Right lobe of liver (tissue), 6 donors: ENCODE data around the gene CASQ2. TPM values are rescaled to one million over a fixed set of nuclear protein-coding genes. Genes with fewer than 3 reads are reported as not detected.

ENCODE experiments used
- ATAC-seq, 4 donors: fragments of 200-7000 bp; cut with Tn5 transposase; one replicate each; pipeline ENCODE4 v1.9.1; 2020; ENCODE audit warnings: mild to moderate bottlenecking in 4 of 4, moderate library complexity in 4 of 4
- DNase-seq, 3 donors: peaks; one replicate each; pipeline ENCODE4 v3.0.0-alpha.2; 2020
- H3K27ac ChIP-seq, 3 donors: fragments of 200-600 bp; one replicate each; pipeline ENCODE4 v1.8.0; 2022
- H3K27me3 ChIP-seq, 2 donors: fragments of 200-600 bp; one replicate each; pipeline ENCODE4 v1.8.0; 2022
- H3K36me3 ChIP-seq, 4 donors: fragments of 200-600 bp; sonication (generic) in 1 of 4; one replicate each; pipeline versions ENCODE4 v1.5.1 to v1.8.0; 2017 to 2022; ENCODE audit warnings: control low read depth in 1 of 4
- H3K4me1 ChIP-seq, 4 donors: fragments of 200-600 bp; sonication (generic) in 1 of 4; one replicate each; pipeline versions ENCODE4 v1.5.1 to v1.8.0; 2017 to 2022; ENCODE audit warnings: control low read depth in 1 of 4
- H3K4me3 ChIP-seq, 3 donors: fragments of 200-600 bp; one replicate each; pipeline ENCODE4 v1.8.0; 2022
- H3K9me3 ChIP-seq, 4 donors: fragments of 200-600 bp; sonication (generic) in 1 of 4; one replicate each; pipeline versions ENCODE4 v1.5.1 to v1.8.0; 2017 to 2022; ENCODE audit warnings: control low read depth in 1 of 4
- CTCF ChIP-seq, 4 donors: fragments of 200-600 bp in 3 of 4; fragments of 450-650 bp in 1 of 4; IDR thresholded peaks; one replicate each; pipeline versions ENCODE4 v1.5.1 to v1.8.0; 2016 to 2022; ENCODE audit warnings: antibody characterized with exemption in 4 of 4, mild to moderate bottlenecking in 2 of 4
- POLR2A ChIP-seq: fragments of 450-650 bp; IDR thresholded peaks from one replicate; pipeline ENCODE4 v1.6.1; 2017; ENCODE audit warnings: antibody characterized with exemption, mild to moderate bottlenecking
- WGBS: methylation state at CpG from one replicate; pipeline ENCODE4 v1.1.6; 2018; ENCODE audit warnings: low coverage, low lambda C conversion rate; ENCODE audit not compliant: insufficient coverage; ENCODE audit errors: missing lambda C conversion rate; 5-methylcytosine and 5-hydroxymethylcytosine counted together
- intact Hi-C, 2 donors: fragments of 100-400 bp; cut with DNase I; formaldehyde crosslinking; loops; one replicate each; pipeline versions ENCODE4 v1.11.2 to v1.14.1; 2022
- total RNA-seq, 6 experiments: library from RNA; depleted of rRNA in 2 of 6; stranded (reverse); fragments of >200 nt in 2 of 6; fragmentation: NEBNext Ultra II Directional in 3 of 6; extraction: Animal tissue kit (Norgen Biotek cat#: 25700) in 3 of 6; gene quantifications; one replicate each; pipeline versions ENCODE4 v1.1.0 to v1.2.4, GENCODE V29; 2016 to 2023
- donor health status: DM: no; HTN: yes; CAD: no.
- donor health status: DM: no; HTN: no; CAD: no.
- donor health status: DM: no; HTN: no; CAD: no.
- donor health status: DM: no; HTN: yes; CAD: no.
- donor health status: DM: no; HTN: yes; CAD: no.

CASQ2 gene
- total RNA-seq, 6 experiments from 2014 or later: 0.09 to 0.44 (median 0.21) TPM; not detected in 2

- H3K36me3 ChIP-seq: no peaks in the 10 kb centered on the region
- ATAC-seq (peak in 2 of 4 donors; percentile 22 to 66), DNase-seq (no peak)
- no peaks in the 10 kb centered on the region for H3K9me3 ChIP-seq
- TF ChIP-seq POLR2A (no peak), CTCF (IDR thresholded peaks at IDR 0.05) (no peak)
- WGBS: 71% methylated on average over 7 of the region's 8 CpGs
- intact Hi-C loops: no loop called here
- no peak overlapping the region for H3K27ac ChIP-seq
- H3K4me3 ChIP-seq: no peak overlapping the region
- H3K4me1 ChIP-seq: no peaks in the 10 kb centered on the region
- H3K27me3 ChIP-seq: no peaks in the 10 kb centered on the region
Observed at GRCh38 chr1:115753830-115754229, 14.7 kb downstream of the CASQ2 start.

GRCh38 chr1:115753361-115753760 lies 15.2 kb downstream of the CASQ2 start:
- no peaks in the 10 kb centered on the region for H3K9me3 ChIP-seq
- TF ChIP-seq POLR2A (no peak), CTCF (IDR thresholded peaks at IDR 0.05) (no peak)
- intact Hi-C loops: no loop called here
- no peak for ATAC-seq
- WGBS: 89% methylated on average over 7 of the region's 7 CpGs
- no peak overlapping the region for H3K4me3 ChIP-seq
- no peaks in the 10 kb centered on the region for H3K27me3 ChIP-seq
- no peak for DNase-seq
- H3K36me3 ChIP-seq: no peaks in the 10 kb centered on the region
- H3K27ac ChIP-seq: no peak overlapping the region
- H3K4me1 ChIP-seq: no peaks in the 10 kb centered on the region

GRCh38 chr1:115748401-115749150 lies 19.9 kb downstream of the CASQ2 start:
- H3K36me3 ChIP-seq: no peaks in the 10 kb centered on the region
- H3K4me3 ChIP-seq: no peak overlapping the region
- H3K9me3 ChIP-seq: no peaks in the 10 kb centered on the region
- no peak for DNase-seq
- WGBS: 68% methylated on average over 5 of the region's 5 CpGs
- intact Hi-C loops: no loop called here
- no peak for ATAC-seq
- H3K27me3 ChIP-seq: no peaks in the 10 kb centered on the region
- no peak for TF ChIP-seq CTCF (IDR thresholded peaks at IDR 0.05)
- no peak for TF ChIP-seq POLR2A
- no peaks in the 10 kb centered on the region for H3K4me1 ChIP-seq
- H3K27ac ChIP-seq: no peak overlapping the region

DNA sequence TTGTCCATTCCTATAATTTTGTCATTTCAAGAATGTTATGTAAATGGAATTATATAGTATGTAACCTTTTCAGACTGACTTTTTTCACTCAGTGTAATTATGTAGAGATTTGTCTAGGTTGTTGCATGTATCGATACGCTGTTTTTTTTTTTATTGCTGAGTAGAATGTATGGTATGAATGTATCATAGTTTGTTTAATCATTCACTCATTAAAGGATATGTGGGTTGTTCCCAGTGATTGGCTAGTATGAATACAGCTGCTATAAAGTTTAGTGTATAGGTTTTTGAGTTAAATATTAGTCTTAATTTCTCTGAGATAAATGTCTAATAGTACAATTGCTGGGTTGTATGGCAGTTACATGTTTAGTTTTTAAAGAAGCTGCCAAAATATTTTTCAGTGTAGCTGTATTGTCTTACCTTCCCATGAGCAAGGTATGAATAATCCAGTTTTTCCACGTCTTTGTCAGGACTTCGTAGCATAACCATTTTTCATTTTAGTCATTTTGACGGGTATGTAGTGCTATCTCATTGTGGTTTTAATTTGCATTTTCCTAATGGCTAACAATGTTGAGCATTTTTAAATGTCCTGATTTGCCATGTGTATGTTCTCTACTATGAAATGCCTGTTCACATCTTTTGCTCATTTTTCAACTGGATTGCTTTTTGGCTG lies 22.4 kb downstream of the CASQ2 start:
- Histone ChIP-seq H3K4me1 (no peaks in the 10 kb centered on the region), H3K4me3 (no peak overlapping the region), H3K9me3 (no peaks in the 10 kb centered on the region), H3K27ac (no peak overlapping the region), H3K36me3 (no peaks in the 10 kb centered on the region), H3K27me3 (no peaks in the 10 kb centered on the region)
- DNase-seq: no peak
- TF ChIP-seq POLR2A (no peak), CTCF (IDR thresholded peaks at IDR 0.05) (no peak)
- no peak for ATAC-seq
- intact Hi-C loops: no loop called here
- 56% methylated on average over 5 of the region's 5 CpGs for WGBS
